ENCODE measurements around the gene ITGA1. TPM values are rescaled to one million over a fixed set of nuclear protein-coding genes. Genes with fewer than 3 reads are reported as not detected.
A peak's percentile ranks its signal among the peaks of the same experiment; 100 is the strongest.
"Not testable (repeated sequence)": the region's sequence is repeated elsewhere in the genome, so short reads cannot be mapped to it uniquely, and the experiment has no call there.

ITGA1 gene
- polyA plus RNA-seq, 1 donor (not counting 4 experiments of a cell fraction or from before 2014, with no cell fraction given) = 1.4 TPM

DNA sequence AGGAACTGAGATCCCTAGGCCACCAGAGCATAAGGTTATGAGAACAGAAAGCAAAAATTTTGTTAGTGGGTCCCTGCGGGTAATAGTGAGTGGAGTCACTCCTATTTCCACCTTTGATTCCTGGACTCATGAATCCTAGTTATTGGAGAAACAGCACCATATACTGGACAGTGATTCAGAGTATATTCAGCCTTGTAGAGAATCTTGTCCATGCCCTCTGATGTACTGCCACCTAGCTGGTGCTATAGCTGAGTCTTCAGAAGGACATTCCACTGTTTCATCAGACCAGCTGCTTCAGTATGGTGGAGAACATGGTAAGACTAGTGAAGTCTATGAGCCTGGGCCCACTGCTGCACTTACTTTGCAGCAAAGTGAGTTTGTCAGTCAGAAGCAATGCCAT is 176.4 kb downstream of the ITGA1 start:
- no peaks in the 10 kb centered on the region for H3K27me3 ChIP-seq (ENCODE audit: control insufficient read depth, extremely low read depth, insufficient read depth, low read length)
- DNase-seq (ENCODE audit: low read depth, low spot score) = no peak
- H3K9ac ChIP-seq (ENCODE audit: control insufficient read depth, extremely low read depth, insufficient read depth, low read length) = no peak overlapping the region
- H4K20me1 ChIP-seq (ENCODE audit: control insufficient read depth, extremely low read depth, insufficient read depth, low read length) = no peaks in the 10 kb centered on the region
- H3K4me2 ChIP-seq (ENCODE audit: control insufficient read depth, extremely low read depth, insufficient read depth, low read depth, low read length) = peak overlapping the region; percentile 4
- H3K4me3 ChIP-seq (ENCODE audit: control insufficient read depth in 2 of 3, extremely low read depth in 1 of 3, insufficient read depth in 2 of 3, low read depth in 1 of 3, low read length in 3 of 3) = no peak overlapping the region
- H3K9me3 ChIP-seq (ENCODE audit: control insufficient read depth, low read depth, low read length) = no peaks in the 10 kb centered on the region
- H3K79me2 ChIP-seq (ENCODE audit: control insufficient read depth, insufficient read depth, low read length) = no peaks in the 10 kb centered on the region
- H3K27ac ChIP-seq (ENCODE audit: control insufficient read depth, insufficient read depth, low read length) = no peak overlapping the region
- H3K36me3 ChIP-seq (ENCODE audit: control insufficient read depth in 2 of 2, extremely low read depth in 1 of 2, insufficient read depth in 2 of 2, low read length in 2 of 2) = no peaks in the 10 kb centered on the region
- peak; percentile 86 for FAIRE-seq
- H2AFZ ChIP-seq (ENCODE audit: control insufficient read depth, low read length) = no peak overlapping the region
- dilution Hi-C loops (cut with MboI; ENCODE audit: extremely low pct_ligation_motif_present, low sequenced_read_pairs) = no loop called here
- TF ChIP-seq, protein P1, sequence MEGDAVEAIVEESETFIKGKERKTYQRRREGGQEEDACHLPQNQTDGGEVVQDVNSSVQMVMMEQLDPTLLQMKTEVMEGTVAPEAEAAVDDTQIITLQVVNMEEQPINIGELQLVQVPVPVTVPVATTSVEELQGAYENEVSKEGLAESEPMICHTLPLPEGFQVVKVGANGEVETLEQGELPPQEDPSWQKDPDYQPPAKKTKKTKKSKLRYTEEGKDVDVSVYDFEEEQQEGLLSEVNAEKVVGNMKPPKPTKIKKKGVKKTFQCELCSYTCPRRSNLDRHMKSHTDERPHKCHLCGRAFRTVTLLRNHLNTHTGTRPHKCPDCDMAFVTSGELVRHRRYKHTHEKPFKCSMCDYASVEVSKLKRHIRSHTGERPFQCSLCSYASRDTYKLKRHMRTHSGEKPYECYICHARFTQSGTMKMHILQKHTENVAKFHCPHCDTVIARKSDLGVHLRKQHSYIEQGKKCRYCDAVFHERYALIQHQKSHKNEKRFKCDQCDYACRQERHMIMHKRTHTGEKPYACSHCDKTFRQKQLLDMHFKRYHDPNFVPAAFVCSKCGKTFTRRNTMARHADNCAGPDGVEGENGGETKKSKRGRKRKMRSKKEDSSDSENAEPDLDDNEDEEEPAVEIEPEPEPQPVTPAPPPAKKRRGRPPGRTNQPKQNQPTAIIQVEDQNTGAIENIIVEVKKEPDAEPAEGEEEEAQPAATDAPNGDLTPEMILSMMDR (optimal IDR thresholded peaks at IDR 0.05 in 1 of 3, IDR thresholded peaks at IDR 0.05 in 1 of 3, conservative IDR thresholded peaks at IDR 0.05 in 1 of 3; ENCODE audit: extremely low read depth in 1 of 3, insufficient read depth in 2 of 3, low read length in 3 of 3) = peak; percentile 34 to 66 (median 39)
- TF ChIP-seq EZH2 (IDR thresholded peaks at IDR 0.05; ENCODE audit: low read length) = no peak
- H3K9me1 ChIP-seq (ENCODE audit: control insufficient read depth, extremely low read depth, insufficient read depth, low read length) = no peaks in the 10 kb centered on the region
- H3K4me1 ChIP-seq (ENCODE audit: control insufficient read depth, extremely low read depth, insufficient read depth, low read length) = peaks cover 23% of the 10 kb centered on the region

DNA sequence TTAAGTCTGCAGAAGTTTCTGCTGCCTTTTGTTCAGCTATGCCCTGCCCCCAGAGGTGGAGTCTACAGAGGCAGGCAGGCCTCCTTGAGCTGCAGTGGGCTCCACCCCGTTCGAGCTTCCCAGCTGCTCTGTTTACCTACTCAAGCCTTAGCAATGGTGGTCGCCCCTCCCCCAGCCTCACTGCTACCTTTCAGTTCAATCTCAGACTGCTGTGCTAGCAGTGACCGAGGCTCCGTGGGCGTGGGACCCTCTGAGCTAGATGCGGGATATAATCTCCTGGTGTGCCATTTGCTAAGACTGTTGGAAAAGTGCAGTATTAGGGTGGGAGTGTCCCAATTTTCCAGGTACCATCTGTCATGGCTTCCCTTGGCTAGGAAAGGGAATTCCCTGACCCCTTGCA is 188.4 kb downstream of the ITGA1 start:
- H3K27me3 ChIP-seq (ENCODE audit: control insufficient read depth, extremely low read depth, insufficient read depth, low read length); H3K9me1 ChIP-seq (ENCODE audit: control insufficient read depth, extremely low read depth, insufficient read depth, low read length); FAIRE-seq; H3K27ac ChIP-seq (ENCODE audit: control insufficient read depth, insufficient read depth, low read length); H4K20me1 ChIP-seq (ENCODE audit: control insufficient read depth, extremely low read depth, insufficient read depth, low read length); H3K4me1 ChIP-seq (ENCODE audit: control insufficient read depth, extremely low read depth, insufficient read depth, low read length); H2AFZ ChIP-seq (ENCODE audit: control insufficient read depth, low read length); H3K36me3 ChIP-seq (ENCODE audit: control insufficient read depth in 2 of 2, extremely low read depth in 1 of 2, insufficient read depth in 2 of 2, low read length in 2 of 2); H3K9ac ChIP-seq (ENCODE audit: control insufficient read depth, extremely low read depth, insufficient read depth, low read length); H3K4me2 ChIP-seq (ENCODE audit: control insufficient read depth, extremely low read depth, insufficient read depth, low read depth, low read length); H3K79me2 ChIP-seq (ENCODE audit: control insufficient read depth, insufficient read depth, low read length); H3K9me3 ChIP-seq (ENCODE audit: control insufficient read depth, low read depth, low read length); H3K4me3 ChIP-seq (ENCODE audit: control insufficient read depth in 2 of 3, extremely low read depth in 1 of 3, insufficient read depth in 2 of 3, low read depth in 1 of 3, low read length in 3 of 3); dilution Hi-C loops (cut with MboI; ENCODE audit: extremely low pct_ligation_motif_present, low sequenced_read_pairs); DNase-seq (ENCODE audit: low read depth, low spot score): not testable (repeated sequence)

DNA sequence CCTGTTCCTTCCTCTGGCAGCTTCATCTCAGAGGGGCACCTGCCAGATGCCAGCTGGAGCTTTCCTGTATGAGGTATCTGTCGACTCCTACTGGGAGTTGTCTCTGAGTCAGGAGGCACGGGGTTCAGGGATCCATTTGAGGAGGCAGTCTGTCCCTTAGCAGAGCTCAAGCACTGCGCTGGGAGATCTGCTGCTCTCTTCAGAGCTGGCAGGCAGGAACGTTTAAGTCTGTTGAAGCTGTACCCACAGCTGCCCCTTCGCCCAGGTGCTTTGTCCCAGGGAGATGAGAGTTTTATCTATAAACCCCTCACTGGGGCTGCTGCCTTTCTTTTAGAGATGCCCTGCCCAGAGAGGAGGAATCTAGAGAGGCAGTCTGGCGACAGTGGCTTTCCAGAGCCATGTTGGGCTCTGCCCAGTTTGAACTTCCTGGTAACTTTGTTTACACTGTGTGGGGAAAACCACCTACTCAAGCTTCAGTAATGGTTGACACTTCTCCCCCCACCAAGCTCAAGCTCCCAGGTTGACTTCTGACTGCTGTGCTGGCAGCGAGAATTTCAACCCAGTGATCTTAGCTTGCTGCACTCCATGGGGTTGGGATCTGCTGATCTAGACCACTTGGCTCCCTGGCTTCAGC is 189.7 kb downstream of the ITGA1 start:
- H3K79me2 ChIP-seq (ENCODE audit: control insufficient read depth, insufficient read depth, low read length) = no peaks in the 10 kb centered on the region
- H3K4me1 ChIP-seq (ENCODE audit: control insufficient read depth, extremely low read depth, insufficient read depth, low read length) = no peaks in the 10 kb centered on the region
- no peak overlapping the region for H3K4me3 ChIP-seq (ENCODE audit: control insufficient read depth in 2 of 3, extremely low read depth in 1 of 3, insufficient read depth in 2 of 3, low read depth in 1 of 3, low read length in 3 of 3)
- H3K36me3 ChIP-seq (ENCODE audit: control insufficient read depth in 2 of 2, extremely low read depth in 1 of 2, insufficient read depth in 2 of 2, low read length in 2 of 2) = no peaks in the 10 kb centered on the region
- FAIRE-seq = no peak
- H3K9me1 ChIP-seq (ENCODE audit: control insufficient read depth, extremely low read depth, insufficient read depth, low read length) = no peaks in the 10 kb centered on the region
- H3K9me3 ChIP-seq (ENCODE audit: control insufficient read depth, low read depth, low read length) = no peaks in the 10 kb centered on the region
- no peak overlapping the region for H3K4me2 ChIP-seq (ENCODE audit: control insufficient read depth, extremely low read depth, insufficient read depth, low read depth, low read length)
- dilution Hi-C loops (cut with MboI; ENCODE audit: extremely low pct_ligation_motif_present, low sequenced_read_pairs) = no loop called here
- DNase-seq (ENCODE audit: low read depth, low spot score) = no peak
- no peaks in the 10 kb centered on the region for H3K27me3 ChIP-seq (ENCODE audit: control insufficient read depth, extremely low read depth, insufficient read depth, low read length)
- H4K20me1 ChIP-seq (ENCODE audit: control insufficient read depth, extremely low read depth, insufficient read depth, low read length) = no peaks in the 10 kb centered on the region
- H2AFZ ChIP-seq (ENCODE audit: control insufficient read depth, low read length) = no peak overlapping the region
- no peak overlapping the region for H3K9ac ChIP-seq (ENCODE audit: control insufficient read depth, extremely low read depth, insufficient read depth, low read length)
- no peak for TF ChIP-seq EZH2 (IDR thresholded peaks at IDR 0.05; ENCODE audit: low read length)
- TF ChIP-seq, protein P1 (optimal IDR thresholded peaks at IDR 0.05 in 1 of 3, IDR thresholded peaks at IDR 0.05 in 1 of 3, conservative IDR thresholded peaks at IDR 0.05 in 1 of 3; ENCODE audit: extremely low read depth in 1 of 3, insufficient read depth in 2 of 3, low read length in 3 of 3) = no peak
- H3K27ac ChIP-seq (ENCODE audit: control insufficient read depth, insufficient read depth, low read length) = no peak overlapping the region
